ENCODE measurements around the gene FOXP2.

Gene FOXP2

DNA sequence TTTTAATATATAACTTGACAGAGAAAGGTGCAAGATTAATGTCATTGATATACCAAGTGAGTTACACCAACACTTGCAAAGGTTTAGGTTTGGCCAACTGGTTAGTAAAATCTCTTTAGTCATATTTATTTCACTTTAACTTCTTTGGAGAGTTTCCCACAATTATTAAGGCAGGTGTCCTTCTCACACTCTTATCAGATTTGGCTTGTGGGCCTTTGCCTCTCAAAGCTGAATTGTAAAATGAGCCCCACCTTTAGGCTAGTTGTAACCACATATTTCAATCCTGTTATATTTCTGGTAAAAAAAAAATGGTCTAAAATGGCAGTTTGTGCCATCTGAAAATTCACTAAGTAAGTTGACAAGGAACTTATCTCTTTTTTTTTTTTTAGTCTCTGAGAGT is 26.6 kb upstream of the FOXP2 start (continued):
- TF ChIP-seq, protein P1, sequence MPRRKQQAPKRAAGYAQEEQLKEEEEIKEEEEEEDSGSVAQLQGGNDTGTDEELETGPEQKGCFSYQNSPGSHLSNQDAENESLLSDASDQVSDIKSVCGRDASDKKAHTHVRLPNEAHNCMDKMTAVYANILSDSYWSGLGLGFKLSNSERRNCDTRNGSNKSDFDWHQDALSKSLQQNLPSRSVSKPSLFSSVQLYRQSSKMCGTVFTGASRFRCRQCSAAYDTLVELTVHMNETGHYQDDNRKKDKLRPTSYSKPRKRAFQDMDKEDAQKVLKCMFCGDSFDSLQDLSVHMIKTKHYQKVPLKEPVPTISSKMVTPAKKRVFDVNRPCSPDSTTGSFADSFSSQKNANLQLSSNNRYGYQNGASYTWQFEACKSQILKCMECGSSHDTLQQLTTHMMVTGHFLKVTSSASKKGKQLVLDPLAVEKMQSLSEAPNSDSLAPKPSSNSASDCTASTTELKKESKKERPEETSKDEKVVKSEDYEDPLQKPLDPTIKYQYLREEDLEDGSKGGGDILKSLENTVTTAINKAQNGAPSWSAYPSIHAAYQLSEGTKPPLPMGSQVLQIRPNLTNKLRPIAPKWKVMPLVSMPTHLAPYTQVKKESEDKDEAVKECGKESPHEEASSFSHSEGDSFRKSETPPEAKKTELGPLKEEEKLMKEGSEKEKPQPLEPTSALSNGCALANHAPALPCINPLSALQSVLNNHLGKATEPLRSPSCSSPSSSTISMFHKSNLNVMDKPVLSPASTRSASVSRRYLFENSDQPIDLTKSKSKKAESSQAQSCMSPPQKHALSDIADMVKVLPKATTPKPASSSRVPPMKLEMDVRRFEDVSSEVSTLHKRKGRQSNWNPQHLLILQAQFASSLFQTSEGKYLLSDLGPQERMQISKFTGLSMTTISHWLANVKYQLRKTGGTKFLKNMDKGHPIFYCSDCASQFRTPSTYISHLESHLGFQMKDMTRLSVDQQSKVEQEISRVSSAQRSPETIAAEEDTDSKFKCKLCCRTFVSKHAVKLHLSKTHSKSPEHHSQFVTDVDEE (CRISPR knock-in tag; IDR thresholded peaks at IDR 0.05), result no peak
- TF ChIP-seq CSDC2 (CRISPR knock-in tag; IDR thresholded peaks at IDR 0.05), result no peak
- TF ChIP-seq ISL1 (CRISPR knock-in tag; IDR thresholded peaks at IDR 0.05), result no peak
- no peak for TF ChIP-seq BACH2 (CRISPR knock-in tag; IDR thresholded peaks at IDR 0.05; ENCODE audit: borderline replicate concordance)
- TF ChIP-seq ESRRG (CRISPR knock-in tag; IDR thresholded peaks at IDR 0.05), result no peak

DNA sequence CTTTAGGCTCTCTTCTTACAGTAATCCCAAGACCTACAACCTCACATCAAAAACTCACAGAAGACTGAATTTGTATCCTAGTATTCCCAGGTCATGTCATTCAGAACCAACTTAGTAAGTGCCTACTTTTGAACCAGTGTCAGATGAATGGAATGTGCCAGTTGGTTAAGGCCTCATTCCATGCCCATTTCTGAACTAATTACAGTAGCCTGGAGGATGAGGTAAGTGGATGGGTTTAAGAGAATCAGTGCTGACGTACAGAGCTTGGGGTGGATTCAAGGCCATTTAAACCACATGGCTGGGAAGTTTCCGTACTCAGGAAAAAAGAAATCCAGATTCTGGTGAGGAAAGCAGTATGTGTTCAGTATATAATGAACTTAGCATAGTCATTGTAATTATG is 21.9 kb upstream of the FOXP2 start:
- no peak for ATAC-seq
- TF ChIP-seq GLIS3 (CRISPR knock-in tag; IDR thresholded peaks at IDR 0.05), result no peak
- TF ChIP-seq ZNF565 (CRISPR knock-in tag; conservative IDR thresholded peaks at IDR 0.05; ENCODE audit: low read depth), result no peak
- TF ChIP-seq CSDC2 (CRISPR knock-in tag; IDR thresholded peaks at IDR 0.05), result no peak
- TF ChIP-seq ZNF70 (CRISPR knock-in tag; IDR thresholded peaks at IDR 0.05), result no peak
- no peak for TF ChIP-seq ZC3H10 (CRISPR knock-in tag; IDR thresholded peaks at IDR 0.05)
- TF ChIP-seq, protein P2, sequence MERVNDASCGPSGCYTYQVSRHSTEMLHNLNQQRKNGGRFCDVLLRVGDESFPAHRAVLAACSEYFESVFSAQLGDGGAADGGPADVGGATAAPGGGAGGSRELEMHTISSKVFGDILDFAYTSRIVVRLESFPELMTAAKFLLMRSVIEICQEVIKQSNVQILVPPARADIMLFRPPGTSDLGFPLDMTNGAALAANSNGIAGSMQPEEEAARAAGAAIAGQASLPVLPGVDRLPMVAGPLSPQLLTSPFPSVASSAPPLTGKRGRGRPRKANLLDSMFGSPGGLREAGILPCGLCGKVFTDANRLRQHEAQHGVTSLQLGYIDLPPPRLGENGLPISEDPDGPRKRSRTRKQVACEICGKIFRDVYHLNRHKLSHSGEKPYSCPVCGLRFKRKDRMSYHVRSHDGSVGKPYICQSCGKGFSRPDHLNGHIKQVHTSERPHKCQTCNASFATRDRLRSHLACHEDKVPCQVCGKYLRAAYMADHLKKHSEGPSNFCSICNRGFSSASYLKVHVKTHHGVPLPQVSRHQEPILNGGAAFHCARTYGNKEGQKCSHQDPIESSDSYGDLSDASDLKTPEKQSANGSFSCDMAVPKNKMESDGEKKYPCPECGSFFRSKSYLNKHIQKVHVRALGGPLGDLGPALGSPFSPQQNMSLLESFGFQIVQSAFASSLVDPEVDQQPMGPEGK (CRISPR knock-in tag; IDR thresholded peaks at IDR 0.05; ENCODE audit: borderline replicate concordance), result no peak
- TF ChIP-seq OSR1 (CRISPR knock-in tag; IDR thresholded peaks at IDR 0.05), result no peak
- no peak for TF ChIP-seq TCF4 (CRISPR knock-in tag; IDR thresholded peaks at IDR 0.05; ENCODE audit: borderline replicate concordance)
- TF ChIP-seq, protein P3, sequence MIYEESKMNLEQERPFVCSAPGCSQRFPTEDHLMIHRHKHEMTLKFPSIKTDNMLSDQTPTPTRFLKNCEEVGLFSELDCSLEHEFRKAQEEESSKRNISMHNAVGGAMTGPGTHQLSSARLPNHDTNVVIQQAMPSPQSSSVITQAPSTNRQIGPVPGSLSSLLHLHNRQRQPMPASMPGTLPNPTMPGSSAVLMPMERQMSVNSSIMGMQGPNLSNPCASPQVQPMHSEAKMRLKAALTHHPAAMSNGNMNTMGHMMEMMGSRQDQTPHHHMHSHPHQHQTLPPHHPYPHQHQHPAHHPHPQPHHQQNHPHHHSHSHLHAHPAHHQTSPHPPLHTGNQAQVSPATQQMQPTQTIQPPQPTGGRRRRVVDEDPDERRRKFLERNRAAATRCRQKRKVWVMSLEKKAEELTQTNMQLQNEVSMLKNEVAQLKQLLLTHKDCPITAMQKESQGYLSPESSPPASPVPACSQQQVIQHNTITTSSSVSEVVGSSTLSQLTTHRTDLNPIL (CRISPR knock-in tag; IDR thresholded peaks at IDR 0.05; ENCODE audit: low read depth), result no peak
- no peak for TF ChIP-seq ZFP3 (CRISPR knock-in tag; IDR thresholded peaks at IDR 0.05)
- no peak for TF ChIP-seq ZFP30 (CRISPR knock-in tag; IDR thresholded peaks at IDR 0.05)
- TF ChIP-seq BACH2 (CRISPR knock-in tag; IDR thresholded peaks at IDR 0.05; ENCODE audit: borderline replicate concordance), result no peak
- TF ChIP-seq TOX (CRISPR knock-in tag; IDR thresholded peaks at IDR 0.05; ENCODE audit: borderline replicate concordance), result no peak
- no peak for TF ChIP-seq ESRRG (CRISPR knock-in tag; IDR thresholded peaks at IDR 0.05)

DNA sequence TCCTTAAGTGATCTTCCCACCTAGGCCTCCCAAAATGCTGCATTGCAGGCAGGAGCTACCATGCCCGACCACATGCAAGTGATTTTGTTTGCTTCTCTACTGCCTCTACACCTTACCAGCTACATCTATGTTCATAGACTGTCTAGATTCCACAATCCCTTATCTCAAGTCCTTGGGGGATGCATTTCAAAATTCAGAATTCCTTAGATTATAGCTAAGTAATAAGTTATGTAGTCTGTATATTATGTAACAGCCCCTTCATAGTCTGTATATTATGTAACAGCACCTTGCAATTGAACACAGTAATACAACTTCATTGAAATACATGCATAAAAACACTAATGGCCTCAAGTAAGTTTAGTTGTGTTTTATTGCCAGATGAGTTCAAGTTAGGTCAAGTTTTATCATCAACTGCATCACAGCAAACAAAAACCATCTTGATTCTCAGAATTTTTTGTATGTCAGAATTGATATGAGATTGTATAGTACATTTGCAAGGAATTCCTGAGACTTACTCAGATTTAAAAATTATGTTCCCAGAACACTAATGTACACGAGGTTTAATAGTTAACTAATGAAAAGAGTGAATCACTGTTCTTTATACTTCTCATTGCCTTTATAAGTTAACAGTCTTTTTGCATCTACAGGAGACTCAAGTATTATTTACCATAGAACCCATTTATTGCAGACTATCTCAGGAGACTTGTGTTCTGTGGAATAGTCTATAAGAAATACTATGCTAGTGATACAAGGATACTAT is 11.6 kb upstream of the FOXP2 start:
- ATAC-seq, result no peak
- TF ChIP-seq GLIS3 (CRISPR knock-in tag; IDR thresholded peaks at IDR 0.05) (no peak), ZNF8 (CRISPR knock-in tag; IDR thresholded peaks at IDR 0.05) (no peak), TCF4 (CRISPR knock-in tag; IDR thresholded peaks at IDR 0.05; ENCODE audit: borderline replicate concordance) (no peak), ESRRG (CRISPR knock-in tag; IDR thresholded peaks at IDR 0.05) (no peak), ARNTL (CRISPR knock-in tag; IDR thresholded peaks at IDR 0.05; ENCODE audit: borderline replicate concordance, low read depth) (no peak), SNAI2 (CRISPR knock-in tag; IDR thresholded peaks at IDR 0.05) (no peak), ZFP30 (CRISPR knock-in tag; IDR thresholded peaks at IDR 0.05) (no peak), OSR1 (CRISPR knock-in tag; IDR thresholded peaks at IDR 0.05) (no peak), CSDC2 (CRISPR knock-in tag; IDR thresholded peaks at IDR 0.05) (no peak), ZNF70 (CRISPR knock-in tag; IDR thresholded peaks at IDR 0.05) (no peak), ZC3H10 (CRISPR knock-in tag; IDR thresholded peaks at IDR 0.05) (no peak), RARB (CRISPR knock-in tag; IDR thresholded peaks at IDR 0.05) (no peak)
- TF ChIP-seq, protein P1 (CRISPR knock-in tag; IDR thresholded peaks at IDR 0.05), result no peak
- TF ChIP-seq, protein P4, sequence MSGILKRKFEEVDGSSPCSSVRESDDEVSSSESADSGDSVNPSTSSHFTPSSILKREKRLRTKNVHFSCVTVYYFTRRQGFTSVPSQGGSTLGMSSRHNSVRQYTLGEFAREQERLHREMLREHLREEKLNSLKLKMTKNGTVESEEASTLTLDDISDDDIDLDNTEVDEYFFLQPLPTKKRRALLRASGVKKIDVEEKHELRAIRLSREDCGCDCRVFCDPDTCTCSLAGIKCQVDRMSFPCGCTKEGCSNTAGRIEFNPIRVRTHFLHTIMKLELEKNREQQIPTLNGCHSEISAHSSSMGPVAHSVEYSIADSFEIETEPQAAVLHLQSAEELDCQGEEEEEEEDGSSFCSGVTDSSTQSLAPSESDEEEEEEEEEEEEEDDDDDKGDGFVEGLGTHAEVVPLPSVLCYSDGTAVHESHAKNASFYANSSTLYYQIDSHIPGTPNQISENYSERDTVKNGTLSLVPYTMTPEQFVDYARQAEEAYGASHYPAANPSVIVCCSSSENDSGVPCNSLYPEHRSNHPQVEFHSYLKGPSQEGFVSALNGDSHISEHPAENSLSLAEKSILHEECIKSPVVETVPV (CRISPR knock-in tag; IDR thresholded peaks at IDR 0.05), result no peak
- TF ChIP-seq, protein P5, sequence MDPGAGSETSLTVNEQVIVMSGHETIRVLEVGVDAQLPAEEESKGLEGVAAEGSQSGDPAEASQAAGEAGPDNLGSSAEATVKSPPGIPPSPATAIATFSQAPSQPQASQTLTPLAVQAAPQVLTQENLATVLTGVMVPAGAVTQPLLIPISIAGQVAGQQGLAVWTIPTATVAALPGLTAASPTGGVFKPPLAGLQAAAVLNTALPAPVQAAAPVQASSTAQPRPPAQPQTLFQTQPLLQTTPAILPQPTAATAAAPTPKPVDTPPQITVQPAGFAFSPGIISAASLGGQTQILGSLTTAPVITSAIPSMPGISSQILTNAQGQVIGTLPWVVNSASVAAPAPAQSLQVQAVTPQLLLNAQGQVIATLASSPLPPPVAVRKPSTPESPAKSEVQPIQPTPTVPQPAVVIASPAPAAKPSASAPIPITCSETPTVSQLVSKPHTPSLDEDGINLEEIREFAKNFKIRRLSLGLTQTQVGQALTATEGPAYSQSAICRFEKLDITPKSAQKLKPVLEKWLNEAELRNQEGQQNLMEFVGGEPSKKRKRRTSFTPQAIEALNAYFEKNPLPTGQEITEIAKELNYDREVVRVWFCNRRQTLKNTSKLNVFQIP (CRISPR knock-in tag; IDR thresholded peaks at IDR 0.05; ENCODE audit: borderline replicate concordance, low read depth), result no peak
